Measurements from ENCODE around the gene SENP2. TPM values are rescaled to one million over a fixed set of nuclear protein-coding genes. Genes with fewer than 3 reads are reported as not detected.
"Not testable (repeated sequence)": the region's sequence is repeated elsewhere in the genome, so short reads cannot be mapped to it uniquely, and the experiment has no call there.

SENP2 gene
- total RNA-seq, 1 donor from 2014 or later: 12.9 TPM

DNA sequence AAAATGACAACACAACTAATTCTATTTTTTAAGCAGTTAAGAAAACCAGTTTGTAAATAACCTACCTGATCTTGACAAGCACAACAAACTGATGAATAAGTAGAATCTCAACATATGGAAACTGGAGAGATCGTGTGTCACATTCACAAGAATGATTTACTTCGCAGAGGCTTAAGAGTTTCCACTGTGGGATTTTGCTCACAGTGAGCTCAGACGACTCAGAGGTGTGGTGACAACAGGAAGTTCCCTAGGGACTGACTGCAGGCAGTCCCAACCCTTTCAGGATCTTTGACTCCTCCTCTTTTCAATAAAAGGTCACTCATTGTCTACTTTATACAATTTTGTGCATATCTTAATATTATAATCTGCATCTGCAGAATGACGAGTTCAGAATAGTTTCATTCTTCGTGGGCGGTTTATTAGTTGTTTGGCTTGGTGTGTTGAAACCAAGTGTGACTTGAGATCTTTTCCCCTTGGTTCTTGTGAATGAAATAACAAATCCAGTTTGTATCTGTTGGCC, 33.7 kb upstream of the SENP2 start, which contains the start of gene LIPH:
Gene LIPH, minus strand, starts transcription at position 231 of the 520 bp plus-strand sequence. Its CDS starts 117 bp downstream, at position 114.
- no peak for DNase-seq (ENCODE audit: low read depth)
- peak within 1 kb of the TSS; percentile 37 for H3K4me3 ChIP-seq (ENCODE audit: low read depth, low read length)

DNA sequence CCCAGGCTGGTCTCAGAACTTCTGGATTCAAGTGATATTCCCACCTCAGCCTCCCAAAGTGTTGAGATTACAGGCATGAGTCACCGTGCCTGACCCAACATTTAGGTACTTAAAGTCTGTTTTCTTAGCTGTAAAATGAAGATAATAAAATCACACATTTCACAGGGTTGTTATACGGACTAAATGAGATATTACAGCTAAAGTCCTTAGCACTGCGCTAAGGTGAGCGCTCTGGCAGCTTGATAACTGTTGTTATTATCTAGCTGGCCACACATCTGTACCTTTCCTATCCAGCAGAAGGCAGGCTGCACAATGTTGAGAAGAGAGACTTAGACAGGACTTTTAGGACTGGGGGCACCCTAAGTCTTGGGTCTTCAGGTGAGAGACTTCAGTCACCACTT, 31.0 kb upstream of the SENP2 start:
- DNase-seq (ENCODE audit: low read depth): no peak
- TF ChIP-seq, protein P1, sequence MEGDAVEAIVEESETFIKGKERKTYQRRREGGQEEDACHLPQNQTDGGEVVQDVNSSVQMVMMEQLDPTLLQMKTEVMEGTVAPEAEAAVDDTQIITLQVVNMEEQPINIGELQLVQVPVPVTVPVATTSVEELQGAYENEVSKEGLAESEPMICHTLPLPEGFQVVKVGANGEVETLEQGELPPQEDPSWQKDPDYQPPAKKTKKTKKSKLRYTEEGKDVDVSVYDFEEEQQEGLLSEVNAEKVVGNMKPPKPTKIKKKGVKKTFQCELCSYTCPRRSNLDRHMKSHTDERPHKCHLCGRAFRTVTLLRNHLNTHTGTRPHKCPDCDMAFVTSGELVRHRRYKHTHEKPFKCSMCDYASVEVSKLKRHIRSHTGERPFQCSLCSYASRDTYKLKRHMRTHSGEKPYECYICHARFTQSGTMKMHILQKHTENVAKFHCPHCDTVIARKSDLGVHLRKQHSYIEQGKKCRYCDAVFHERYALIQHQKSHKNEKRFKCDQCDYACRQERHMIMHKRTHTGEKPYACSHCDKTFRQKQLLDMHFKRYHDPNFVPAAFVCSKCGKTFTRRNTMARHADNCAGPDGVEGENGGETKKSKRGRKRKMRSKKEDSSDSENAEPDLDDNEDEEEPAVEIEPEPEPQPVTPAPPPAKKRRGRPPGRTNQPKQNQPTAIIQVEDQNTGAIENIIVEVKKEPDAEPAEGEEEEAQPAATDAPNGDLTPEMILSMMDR (conservative IDR thresholded peaks at IDR 0.05; ENCODE audit: low read depth, low read length): no peak
- H3K4me3 ChIP-seq (ENCODE audit: low read depth, low read length): no peak overlapping the region

More for the DNA sequence above, 33.7 kb upstream of the SENP2 start, which contains the start of gene LIPH:
- TF ChIP-seq, protein P1 (conservative IDR thresholded peaks at IDR 0.05; ENCODE audit: low read depth, low read length): no peak

DNA sequence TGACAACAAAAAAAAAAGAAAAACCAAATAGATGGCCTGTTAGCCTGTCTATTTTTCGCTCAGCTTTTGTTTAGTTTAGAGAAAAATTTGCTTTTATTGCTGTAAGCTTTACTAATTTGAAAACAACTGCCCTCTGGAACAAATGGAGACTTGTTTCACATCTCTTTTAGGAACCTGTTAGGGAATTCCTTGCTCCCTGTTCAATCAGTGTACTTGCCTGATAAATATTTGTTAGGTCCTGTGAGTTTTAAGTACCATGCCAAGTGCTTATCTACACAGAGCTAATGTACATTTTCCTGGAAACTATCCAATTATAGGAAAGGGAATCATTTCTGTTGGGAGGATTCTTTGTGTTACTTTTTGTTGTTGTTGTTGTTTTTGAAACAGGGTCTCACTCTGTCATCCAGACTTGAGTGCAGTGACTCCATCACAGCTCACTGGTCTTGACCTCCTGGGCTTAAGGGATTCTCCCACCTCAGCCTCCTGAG, 30.2 kb upstream of the SENP2 start:
- H3K4me3 ChIP-seq (ENCODE audit: low read depth, low read length): no peak overlapping the region
- no peak for DNase-seq (ENCODE audit: low read depth)
- TF ChIP-seq, protein P1 (conservative IDR thresholded peaks at IDR 0.05; ENCODE audit: low read depth, low read length): no peak

DNA sequence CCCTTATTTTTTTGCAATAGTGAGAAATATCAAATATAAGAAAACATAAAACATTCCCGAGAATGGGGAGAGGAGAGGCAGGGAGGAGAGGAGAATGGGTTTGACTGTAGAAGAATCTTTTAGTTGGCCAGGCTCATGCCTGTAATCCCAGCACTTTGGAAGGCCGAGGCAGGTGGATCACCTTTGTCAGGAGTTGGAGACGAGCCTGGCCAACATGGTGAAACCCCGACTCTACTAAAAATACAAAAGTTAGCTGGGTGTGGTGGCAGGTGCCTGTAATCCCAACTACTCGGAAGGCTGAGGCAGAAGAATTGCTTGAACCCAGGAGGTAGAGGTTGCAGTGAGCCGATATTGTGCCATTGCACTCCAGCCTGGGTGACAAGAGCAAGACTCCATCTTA, 29.5 kb upstream of the SENP2 start:
- not testable (repeated sequence) for DNase-seq (ENCODE audit: low read depth); H3K4me3 ChIP-seq (ENCODE audit: low read depth, low read length)

DNA sequence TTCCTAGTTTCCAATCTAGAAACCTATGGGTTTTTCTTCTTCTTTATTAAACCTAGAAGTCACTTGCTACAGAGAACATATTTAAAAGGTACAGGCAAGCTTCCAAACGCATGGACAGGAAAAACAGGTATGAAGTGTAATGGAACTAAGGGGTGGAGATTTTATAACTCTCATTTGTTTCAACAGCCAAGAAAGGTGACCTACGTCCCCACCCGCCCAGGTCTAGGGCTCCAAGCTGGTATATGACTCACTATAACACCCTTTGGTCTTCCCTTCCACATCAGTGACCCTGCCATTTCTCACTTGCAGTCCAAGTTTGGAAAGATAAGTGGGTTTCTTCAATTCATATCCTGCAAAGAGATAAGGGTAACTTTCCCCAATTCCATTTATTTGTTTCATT, 27.7 kb upstream of the SENP2 start:
- no peak overlapping the region for H3K4me3 ChIP-seq (ENCODE audit: low read depth, low read length)
- no peak for DNase-seq (ENCODE audit: low read depth)
- TF ChIP-seq, protein P1 (conservative IDR thresholded peaks at IDR 0.05; ENCODE audit: low read depth, low read length): no peak

DNA sequence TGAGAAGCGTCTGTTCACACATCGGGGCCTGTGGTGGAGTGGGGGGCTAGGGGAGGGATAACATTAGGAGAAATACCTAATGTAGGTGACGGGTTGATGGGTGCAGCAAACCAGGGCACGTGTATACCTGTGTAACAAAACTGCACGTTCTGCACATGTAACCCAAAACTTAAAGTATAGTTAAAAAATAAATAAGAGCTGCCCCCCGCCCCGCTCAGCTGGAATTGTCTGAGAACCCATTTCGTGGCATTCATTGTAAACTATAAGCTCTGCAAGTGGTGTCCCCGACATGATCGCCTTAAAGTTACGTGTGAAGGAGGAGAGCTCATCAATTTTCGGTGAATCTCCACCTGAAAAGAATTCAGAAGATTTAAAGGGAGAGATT, 26.4 kb upstream of the SENP2 start:
- TF ChIP-seq, protein P1 (conservative IDR thresholded peaks at IDR 0.05; ENCODE audit: low read depth, low read length): no peak
- DNase-seq (ENCODE audit: low read depth): no peak
- H3K4me3 ChIP-seq (ENCODE audit: low read depth, low read length): no peak overlapping the region

DNA sequence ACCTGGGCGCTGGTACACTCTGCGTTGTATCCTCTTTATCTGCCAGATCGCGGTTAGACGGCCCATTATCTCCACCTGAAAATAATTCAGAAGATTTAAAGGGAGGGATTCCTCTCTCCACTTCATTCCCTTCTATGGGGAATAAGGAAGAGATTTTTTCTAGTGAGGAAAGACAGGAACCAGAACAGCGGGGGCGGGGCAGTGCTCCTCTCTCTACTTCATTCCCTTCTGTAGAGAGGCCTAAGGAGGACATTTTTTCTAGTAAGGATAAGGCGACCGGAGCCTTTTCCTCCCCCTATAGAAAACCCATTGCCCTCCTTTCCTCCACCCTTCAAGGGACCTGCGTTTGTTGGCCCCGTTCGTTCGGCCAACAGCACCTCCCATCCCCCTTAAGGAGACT, 25.4 kb upstream of the SENP2 start:
- TF ChIP-seq, protein P1 (conservative IDR thresholded peaks at IDR 0.05; ENCODE audit: low read depth, low read length): no peak
- no peak overlapping the region for H3K4me3 ChIP-seq (ENCODE audit: low read depth, low read length)
- no peak for DNase-seq (ENCODE audit: low read depth)

All from epithelial cell of proximal tubule (primary cell).